GM23248 (cell line): ENCODE results near the gene CNTNAP5. TPM values are rescaled to one million over a fixed set of nuclear protein-coding genes. Genes with fewer than 3 reads are reported as not detected.

Source experiments
- DNase-seq: peaks from one replicate; pipeline ENCODE4 v3.0.0-alpha.2; 2015
- H2AFZ ChIP-seq: fragments of 200-600 bp; sonication (generic); 2 replicates; pipeline ENCODE4 v1.6.1; 2016; ENCODE audit warnings: antibody characterized with exemption
- H3F3A ChIP-seq: fragments of 200-600 bp; sonication (generic); 2 replicates; pipeline ENCODE4 v1.6.1; 2016; ENCODE audit warnings: mild to moderate bottlenecking, antibody characterized with exemption, mixed run types; ENCODE audit not compliant: insufficient read depth
- H3K27ac ChIP-seq: fragments of 200-600 bp; sonication (generic); 2 replicates; pipeline ENCODE4 v1.5.1; 2016; ENCODE audit warnings: mild to moderate bottlenecking
- H3K27me3 ChIP-seq: fragments of 200-600 bp; sonication (generic); replicated peaks from 2 replicates; pipeline ENCODE4 v1.6.1; 2016; ENCODE audit warnings: mild to moderate bottlenecking; ENCODE audit not compliant: insufficient read depth
- H3K36me3 ChIP-seq: fragments of 200-600 bp; sonication (generic); 2 replicates; pipeline ENCODE4 v1.6.1; 2016; ENCODE audit warnings: low read depth, mild to moderate bottlenecking
- H3K4me1 ChIP-seq: fragments of 200-600 bp; sonication (generic); 2 replicates; pipeline ENCODE4 v1.6.1; 2016; ENCODE audit warnings: mild to moderate bottlenecking; ENCODE audit not compliant: insufficient read depth
- H3K4me2 ChIP-seq: fragments of 200-600 bp; sonication (generic); one replicate; pipeline ENCODE4 v1.6.1; 2016; ENCODE audit warnings: mild to moderate bottlenecking; ENCODE audit not compliant: unreplicated experiment
- H3K4me3 ChIP-seq: fragments of 200-600 bp; sonication (generic); 2 replicates; pipeline ENCODE4 v1.5.1; 2016; ENCODE audit warnings: mild to moderate bottlenecking
- H3K79me2 ChIP-seq: fragments of 200-600 bp; sonication (generic); 2 replicates; pipeline ENCODE4 v1.6.1; 2016; ENCODE audit warnings: mild to moderate bottlenecking; ENCODE audit not compliant: insufficient read depth
- H3K9ac ChIP-seq: fragments of 200-600 bp; sonication (generic); 2 replicates; pipeline ENCODE4 v1.6.1; 2016; ENCODE audit warnings: mild to moderate bottlenecking
- H3K9me2 ChIP-seq: fragments of 200-600 bp; sonication (generic); 2 replicates; pipeline ENCODE4 v1.6.1; 2016; ENCODE audit warnings: mixed run types, mild to moderate bottlenecking, moderate library complexity; ENCODE audit not compliant: insufficient read depth
- H3K9me3 ChIP-seq: fragments of 200-600 bp; sonication (generic); one replicate; pipeline ENCODE4 v1.6.1; 2017; ENCODE audit warnings: low read depth
- H4K20me1 ChIP-seq: fragments of 200-600 bp; sonication (generic); 2 replicates; pipeline ENCODE4 v1.6.0; 2016; ENCODE audit not compliant: insufficient read depth
- EZH2 ChIP-seq: fragments of 200-600 bp; sonication (generic); IDR thresholded peaks from 2 replicates; pipeline ENCODE4 v1.6.1; 2018; ENCODE audit warnings: antibody characterized with exemption, mild to moderate bottlenecking; ENCODE audit not compliant: insufficient read depth, poor library complexity, severe bottlenecking
- EZH2phosphoT487 ChIP-seq: fragments of 200-600 bp; sonication (generic); IDR thresholded peaks from 2 replicates; pipeline ENCODE4 v1.6.1; 2018; ENCODE audit warnings: antibody characterized with exemption, moderate library complexity, mild to moderate bottlenecking, low read depth; ENCODE audit not compliant: insufficient read depth
- WGBS, 2 experiments: methylation state at CpG; one replicate each; pipeline ENCODE4 v1.1.6; 2015 to 2017; ENCODE audit warnings: low lambda C conversion rate in 2 of 2, low coverage in 1 of 2; ENCODE audit errors: missing lambda C conversion rate in 2 of 2; 5-methylcytosine and 5-hydroxymethylcytosine counted together
- in situ Hi-C: fragments of 300-500 bp; cut with MboI; formaldehyde crosslinking; loops from 2 replicates; pipeline ENCODE4 v1.15.0; 2020
- polyA plus RNA-seq: library from polyadenylated mRNA; unstranded; fragments of >200 nt; fragmentation: Nextera tagmentation; extraction: Ambion mirVana; gene quantifications from 2 replicates; pipeline ENCODE4 v1.2.1, GENCODE V29; 2016
- total RNA-seq: library from RNA; depleted of rRNA; stranded (reverse); fragments of >200 nt; shearing (Covaris generic); gene quantifications from 2 replicates; pipeline ENCODE4 v1.2.3, GENCODE V29; 2014

CNTNAP5 gene
- total and polyA plus RNA-seq, 2 experiments from 2014 or later, result not detected

DNA sequence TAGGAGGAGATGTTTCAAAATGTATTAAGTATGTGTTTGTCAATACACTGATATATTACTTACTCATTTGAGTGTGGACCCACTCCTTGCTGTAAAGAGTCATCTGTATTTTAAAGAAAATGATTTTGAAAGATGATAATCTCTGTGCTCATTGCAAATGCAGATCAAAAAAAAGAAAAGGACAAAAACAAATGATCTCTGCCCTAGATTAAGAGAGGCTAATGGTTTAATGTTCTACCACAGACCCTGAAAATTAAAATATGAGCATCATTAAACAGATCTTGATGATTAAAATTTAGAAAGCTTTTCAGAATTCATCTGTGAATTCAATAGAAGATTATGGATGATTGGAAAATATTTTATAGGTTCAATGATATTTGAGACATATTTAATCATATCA, 136.5 kb downstream of the CNTNAP5 start:
- in situ Hi-C loops, result no loop called here
- Histone ChIP-seq H3K9ac (no peak overlapping the region), H3K4me3 (no peak overlapping the region), H3K79me2 (no peaks in the 10 kb centered on the region), H3K4me1 (no peaks in the 10 kb centered on the region), H3K4me2 (no peak overlapping the region), H2AFZ (no peak overlapping the region), H3K36me3 (no peaks in the 10 kb centered on the region), H3K27ac (no peak overlapping the region), H3F3A (no peaks in the 10 kb centered on the region), H4K20me1 (no peaks in the 10 kb centered on the region), H3K27me3 (no peaks in the 10 kb centered on the region), H3K9me2 (no peaks in the 10 kb centered on the region), H3K9me3 (no peaks in the 10 kb centered on the region)
- TF ChIP-seq EZH2phosphoT487, result no peak
- no peak for TF ChIP-seq EZH2
- DNase-seq, result no peak

DNA sequence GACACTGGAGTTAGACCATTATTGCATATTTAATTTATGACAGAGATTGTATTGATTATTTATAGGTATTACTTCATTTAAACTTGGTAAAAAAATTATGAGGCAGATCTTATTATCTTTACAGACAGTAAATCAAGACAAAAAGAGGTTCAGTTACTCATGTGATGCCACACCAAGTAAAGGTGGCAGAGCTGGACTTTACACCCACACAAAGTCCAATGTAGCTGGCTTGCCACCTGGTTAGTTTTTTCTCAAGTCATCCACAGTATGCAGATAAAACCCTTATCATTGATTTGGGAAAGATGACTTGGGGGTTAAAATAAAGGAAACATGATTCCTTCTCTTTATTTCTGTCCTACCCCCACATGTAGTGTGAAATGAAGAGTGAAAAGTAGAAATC, 137.2 kb downstream of the CNTNAP5 start:
- no peaks in the 10 kb centered on the region for H3K9me3 ChIP-seq
- H3K27me3 ChIP-seq, result no peaks in the 10 kb centered on the region
- in situ Hi-C loops, result no loop called here
- H3K9me2 ChIP-seq, result no peaks in the 10 kb centered on the region
- H3K4me2 ChIP-seq, result no peak overlapping the region
- H3K79me2 ChIP-seq, result no peaks in the 10 kb centered on the region
- H2AFZ ChIP-seq, result no peak overlapping the region
- no peak overlapping the region for H3K4me3 ChIP-seq
- H3K9ac ChIP-seq, result no peak overlapping the region
- TF ChIP-seq EZH2 (no peak), EZH2phosphoT487 (no peak)
- no peaks in the 10 kb centered on the region for H4K20me1 ChIP-seq
- no peaks in the 10 kb centered on the region for H3F3A ChIP-seq
- no peak overlapping the region for H3K27ac ChIP-seq
- no peaks in the 10 kb centered on the region for H3K4me1 ChIP-seq
- DNase-seq, result no peak
- H3K36me3 ChIP-seq, result no peaks in the 10 kb centered on the region

- TF ChIP-seq EZH2phosphoT487 (no peak), EZH2 (no peak)
- Histone ChIP-seq H2AFZ (no peak overlapping the region), H3K79me2 (no peaks in the 10 kb centered on the region), H3K4me3 (no peak overlapping the region), H3K27ac (no peak overlapping the region), H3K36me3 (no peaks in the 10 kb centered on the region), H3K27me3 (no peaks in the 10 kb centered on the region), H3K9me3 (no peaks in the 10 kb centered on the region), H3F3A (no peaks in the 10 kb centered on the region), H3K4me1 (no peaks in the 10 kb centered on the region), H3K4me2 (no peak overlapping the region), H3K9ac (no peak overlapping the region), H4K20me1 (no peaks in the 10 kb centered on the region), H3K9me2 (no peaks in the 10 kb centered on the region)
- no peak for DNase-seq
- WGBS, 2 experiments, result 18 to 30% methylated on average over 2 of the region's 2 CpGs
- in situ Hi-C loops, result no loop called here
Measured at GRCh38 chr2:124163840-124164239, 138.8 kb downstream of the CNTNAP5 start.

DNA sequence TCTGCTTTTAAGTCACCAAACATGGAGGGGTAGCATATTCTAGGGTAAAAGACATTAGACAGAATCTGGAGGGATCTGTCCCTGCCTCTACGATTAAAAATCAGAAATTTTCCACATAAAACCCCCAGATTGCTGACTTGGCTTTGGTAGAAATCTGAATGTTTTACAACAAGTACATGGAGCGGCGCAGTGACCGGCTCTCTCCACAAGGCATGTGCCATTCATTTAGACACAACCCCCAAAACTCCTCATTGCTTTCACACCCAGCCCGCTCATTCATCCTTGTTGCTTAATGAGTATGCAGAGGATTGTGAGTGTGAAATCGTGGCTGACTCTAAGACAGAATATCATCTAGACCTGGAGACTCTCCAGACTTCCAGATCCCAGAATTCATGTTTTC, 140.6 kb downstream of the CNTNAP5 start:
- in situ Hi-C loops, result no loop called here
- no peak for DNase-seq
- Histone ChIP-seq H3K9ac (no peak overlapping the region), H3K27ac (no peak overlapping the region), H3K79me2 (no peaks in the 10 kb centered on the region), H3K4me2 (no peak overlapping the region), H3K27me3 (no peaks in the 10 kb centered on the region), H3K9me2 (no peaks in the 10 kb centered on the region), H3F3A (no peaks in the 10 kb centered on the region), H3K4me1 (no peaks in the 10 kb centered on the region), H3K4me3 (no peak overlapping the region), H3K9me3 (no peaks in the 10 kb centered on the region), H4K20me1 (no peaks in the 10 kb centered on the region), H3K36me3 (no peaks in the 10 kb centered on the region), H2AFZ (no peak overlapping the region)
- no peak for TF ChIP-seq EZH2phosphoT487
- TF ChIP-seq EZH2, result no peak
- 18 to 29% methylated on average over 6 of the region's 6 CpGs for WGBS, 2 experiments

DNA sequence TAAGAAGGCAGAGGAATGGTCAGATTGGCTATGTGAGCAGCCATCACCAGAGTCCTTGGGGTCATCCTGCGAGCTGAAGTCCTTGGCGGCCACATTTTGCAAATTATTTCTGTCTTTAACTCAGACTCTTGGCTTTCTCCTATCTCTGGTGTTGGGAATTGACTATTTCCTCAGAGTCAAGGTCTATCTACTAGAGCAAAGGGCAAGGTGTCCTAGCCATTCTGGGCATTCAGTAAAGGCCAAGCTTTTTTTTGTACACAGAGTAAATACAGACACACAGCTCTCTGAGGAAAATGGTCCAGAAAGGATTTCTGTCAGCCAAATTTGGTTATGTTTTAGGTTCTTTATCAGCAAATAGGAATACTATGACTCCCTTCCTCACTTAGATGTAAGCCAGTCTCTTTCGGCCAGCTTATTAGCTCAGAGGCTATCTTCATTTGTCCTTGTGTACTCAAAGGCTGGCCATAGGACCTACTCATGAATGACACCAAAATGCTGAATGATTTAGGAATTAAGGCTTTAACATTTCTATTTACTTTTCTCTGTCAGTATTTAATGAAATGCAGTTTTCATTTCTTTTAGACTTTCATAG, 146.5 kb downstream of the CNTNAP5 start:
- Histone ChIP-seq H3K79me2 (no peaks in the 10 kb centered on the region), H3K9me2 (no peaks in the 10 kb centered on the region), H3K9me3 (no peaks in the 10 kb centered on the region), H3K4me3 (no peak overlapping the region), H3F3A (no peaks in the 10 kb centered on the region), H2AFZ (no peak overlapping the region), H3K36me3 (no peaks in the 10 kb centered on the region), H3K9ac (no peak overlapping the region), H3K4me2 (no peak overlapping the region), H3K27me3 (no peaks in the 10 kb centered on the region), H3K4me1 (no peaks in the 10 kb centered on the region), H3K27ac (no peak overlapping the region), H4K20me1 (no peaks in the 10 kb centered on the region)
- TF ChIP-seq EZH2phosphoT487 (no peak), EZH2 (no peak)
- WGBS, 2 experiments, result 33 to 45% methylated on average over 3 of the region's 3 CpGs
- in situ Hi-C loops, result no loop called here
- no peak for DNase-seq
